Hepatocyte (in vitro differentiated cells): Measurements from ENCODE around the gene STK32C. TPM values are rescaled to one million over a fixed set of nuclear protein-coding genes. Genes with fewer than 3 reads are reported as not detected.

Experiments
- DNase-seq: peaks from one replicate; pipeline ENCODE4 v3.0.0-alpha.2; 2016; ENCODE audit warnings: low spot score
- H2AFZ ChIP-seq: fragments of 200-600 bp; sonication (generic); 2 replicates; pipeline ENCODE4 v1.6.0; 2016; ENCODE audit warnings: antibody characterized with exemption, mild to moderate bottlenecking
- H3K27ac ChIP-seq: fragments of 200-600 bp; sonication (generic); 2 replicates; pipeline ENCODE4 v1.5.1; 2016; ENCODE audit warnings: mild to moderate bottlenecking
- H3K27me3 ChIP-seq: fragments of 200-600 bp; sonication (generic); 2 replicates; pipeline ENCODE4 v1.6.1; 2016
- H3K36me3 ChIP-seq: fragments of 200-600 bp; sonication (generic); replicated peaks from 2 replicates; pipeline ENCODE4 v1.5.1; 2016; ENCODE audit warnings: low read depth; ENCODE audit not compliant: insufficient read depth
- H3K4me1 ChIP-seq: fragments of 200-600 bp; sonication (generic); 2 replicates; pipeline ENCODE4 v1.5.1; 2016; ENCODE audit warnings: mild to moderate bottlenecking, moderate library complexity; ENCODE audit not compliant: insufficient read depth
- H3K4me2 ChIP-seq: fragments of 200-600 bp; sonication (generic); 2 replicates; pipeline ENCODE4 v1.6.0; 2016
- H3K4me3 ChIP-seq: fragments of 200-600 bp; sonication (generic); 2 replicates; pipeline ENCODE4 v1.5.1; 2016; ENCODE audit warnings: mild to moderate bottlenecking
- H3K79me2 ChIP-seq: fragments of 200-600 bp; sonication (generic); 2 replicates; pipeline ENCODE4 v1.6.0; 2017; ENCODE audit warnings: mild to moderate bottlenecking
- H3K9me2 ChIP-seq: fragments of 200-600 bp; sonication (generic); replicated peaks from 2 replicates; pipeline ENCODE4 v1.6.0; 2017; ENCODE audit warnings: mild to moderate bottlenecking; ENCODE audit not compliant: insufficient read depth
- H3K9me3 ChIP-seq: fragments of 200-600 bp; sonication (generic); 2 replicates; pipeline ENCODE4 v1.5.1; 2016; ENCODE audit warnings: low read depth, mild to moderate bottlenecking
- H4K20me1 ChIP-seq: fragments of 200-600 bp; sonication (generic); 2 replicates; pipeline ENCODE4 v1.6.0; 2016; ENCODE audit warnings: mild to moderate bottlenecking; ENCODE audit not compliant: insufficient read depth, poor library complexity, severe bottlenecking
- EZH2 ChIP-seq: fragments of 200-600 bp; sonication (generic); IDR thresholded peaks from 2 replicates; pipeline ENCODE4 v1.6.1; 2016; ENCODE audit warnings: antibody characterized with exemption, mild to moderate bottlenecking, borderline replicate concordance
- EZH2phosphoT487 ChIP-seq: fragments of 200-600 bp; sonication (generic); IDR thresholded peaks from one replicate; pipeline ENCODE4 v1.6.1; 2018; ENCODE audit warnings: antibody characterized with exemption, mild to moderate bottlenecking, low read depth, moderate library complexity; ENCODE audit not compliant: unreplicated experiment, severe bottlenecking
- WGBS: methylation state at CpG from one replicate; pipeline ENCODE4 v1.1.6; 2016; ENCODE audit warnings: low lambda C conversion rate; ENCODE audit errors: missing lambda C conversion rate; 5-methylcytosine and 5-hydroxymethylcytosine counted together
- polyA plus RNA-seq: library from polyadenylated mRNA; unstranded; fragments of >200 nt; fragmentation: Nextera tagmentation; extraction: Ambion mirVana; gene quantifications from 2 replicates; pipeline ENCODE4 v1.2.1, GENCODE V29; 2016
- total RNA-seq: library from RNA; depleted of rRNA; stranded (reverse); fragments of >200 nt; gene quantifications from 2 replicates; pipeline ENCODE4 v1.2.3, GENCODE V29; 2014
- TF ChIP-seq, protein P1 (sequence below): fragments of 200-600 bp; sonication (generic); IDR thresholded peaks from 2 replicates; pipeline ENCODE4 v1.5.1; 2016; ENCODE audit warnings: antibody characterized with exemption, mild to moderate bottlenecking; ENCODE audit not compliant: poor library complexity

The STK32C gene
- total and polyA plus RNA-seq, 2 experiments from 2014 or later: 7.9 to 12.2 TPM

DNA sequence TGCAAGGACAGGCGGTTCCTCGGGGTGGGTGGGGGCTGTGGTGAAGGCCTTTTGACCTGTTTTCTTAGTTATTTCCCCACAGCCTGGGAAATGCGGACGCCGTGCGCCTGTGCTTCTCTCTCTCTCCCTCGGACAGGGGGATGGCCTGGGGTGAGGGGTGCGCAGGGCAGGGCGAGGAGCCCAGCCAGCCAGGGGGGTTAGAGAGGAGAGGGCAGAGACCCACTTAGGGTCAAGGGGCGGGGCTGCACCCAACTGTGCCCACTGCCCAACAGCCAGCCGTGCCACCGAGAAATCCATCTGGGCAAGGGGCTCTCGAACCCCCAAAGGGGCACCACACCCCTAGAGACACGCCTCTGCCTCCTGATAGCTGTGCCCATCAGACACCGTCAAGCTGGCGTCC lies 67.2 kb downstream of the STK32C start:
- Histone ChIP-seq H3K4me1 (no peaks in the 10 kb centered on the region), H3K36me3 (no peaks in the 10 kb centered on the region), H2AFZ (no peak overlapping the region), H3K27ac (no peak overlapping the region), H3K4me3 (no peak overlapping the region), H3K4me2 (no peak overlapping the region), H3K27me3 (no peaks in the 10 kb centered on the region), H3K79me2 (no peaks in the 10 kb centered on the region), H4K20me1 (no peaks in the 10 kb centered on the region), H3K9me2 (no peaks in the 10 kb centered on the region), H3K9me3 (no peaks in the 10 kb centered on the region)
- TF ChIP-seq, protein P1, sequence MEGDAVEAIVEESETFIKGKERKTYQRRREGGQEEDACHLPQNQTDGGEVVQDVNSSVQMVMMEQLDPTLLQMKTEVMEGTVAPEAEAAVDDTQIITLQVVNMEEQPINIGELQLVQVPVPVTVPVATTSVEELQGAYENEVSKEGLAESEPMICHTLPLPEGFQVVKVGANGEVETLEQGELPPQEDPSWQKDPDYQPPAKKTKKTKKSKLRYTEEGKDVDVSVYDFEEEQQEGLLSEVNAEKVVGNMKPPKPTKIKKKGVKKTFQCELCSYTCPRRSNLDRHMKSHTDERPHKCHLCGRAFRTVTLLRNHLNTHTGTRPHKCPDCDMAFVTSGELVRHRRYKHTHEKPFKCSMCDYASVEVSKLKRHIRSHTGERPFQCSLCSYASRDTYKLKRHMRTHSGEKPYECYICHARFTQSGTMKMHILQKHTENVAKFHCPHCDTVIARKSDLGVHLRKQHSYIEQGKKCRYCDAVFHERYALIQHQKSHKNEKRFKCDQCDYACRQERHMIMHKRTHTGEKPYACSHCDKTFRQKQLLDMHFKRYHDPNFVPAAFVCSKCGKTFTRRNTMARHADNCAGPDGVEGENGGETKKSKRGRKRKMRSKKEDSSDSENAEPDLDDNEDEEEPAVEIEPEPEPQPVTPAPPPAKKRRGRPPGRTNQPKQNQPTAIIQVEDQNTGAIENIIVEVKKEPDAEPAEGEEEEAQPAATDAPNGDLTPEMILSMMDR: no peak
- TF ChIP-seq EZH2phosphoT487: no peak
- no peak for TF ChIP-seq EZH2
- DNase-seq: no peak
- WGBS: 89% methylated on average over 16 of the region's 16 CpGs

DNA sequence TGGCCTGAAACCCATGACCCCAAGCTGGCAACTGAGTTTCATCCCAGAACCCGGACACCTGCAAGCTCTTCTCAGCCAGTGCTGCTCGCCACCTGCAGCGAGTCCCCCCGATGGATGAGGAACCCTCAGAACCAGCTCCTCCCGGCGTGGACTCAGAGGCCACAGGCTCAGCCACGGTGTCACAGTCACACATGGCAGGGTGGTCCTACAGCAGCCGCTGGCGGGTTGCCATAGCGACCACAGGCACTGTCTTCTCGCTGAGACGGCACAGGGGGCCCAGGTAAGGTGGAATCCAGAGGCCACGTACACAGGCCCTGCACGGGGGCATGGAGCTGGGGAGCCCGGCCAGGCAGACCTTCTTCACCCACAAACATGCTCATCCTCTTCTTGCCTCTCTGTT lies 67.6 kb downstream of the STK32C start:
- TF ChIP-seq, protein P1: no peak
- no peak for TF ChIP-seq EZH2phosphoT487
- Histone ChIP-seq H4K20me1 (no peaks in the 10 kb centered on the region), H3K9me3 (no peaks in the 10 kb centered on the region), H3K4me2 (no peak overlapping the region), H3K27me3 (no peaks in the 10 kb centered on the region), H3K36me3 (no peaks in the 10 kb centered on the region), H3K27ac (no peak overlapping the region), H3K4me3 (no peak overlapping the region), H3K4me1 (no peaks in the 10 kb centered on the region), H2AFZ (no peak overlapping the region), H3K9me2 (no peaks in the 10 kb centered on the region), H3K79me2 (no peaks in the 10 kb centered on the region)
- WGBS: 89% methylated on average over 15 of the region's 15 CpGs
- no peak for DNase-seq

DNA sequence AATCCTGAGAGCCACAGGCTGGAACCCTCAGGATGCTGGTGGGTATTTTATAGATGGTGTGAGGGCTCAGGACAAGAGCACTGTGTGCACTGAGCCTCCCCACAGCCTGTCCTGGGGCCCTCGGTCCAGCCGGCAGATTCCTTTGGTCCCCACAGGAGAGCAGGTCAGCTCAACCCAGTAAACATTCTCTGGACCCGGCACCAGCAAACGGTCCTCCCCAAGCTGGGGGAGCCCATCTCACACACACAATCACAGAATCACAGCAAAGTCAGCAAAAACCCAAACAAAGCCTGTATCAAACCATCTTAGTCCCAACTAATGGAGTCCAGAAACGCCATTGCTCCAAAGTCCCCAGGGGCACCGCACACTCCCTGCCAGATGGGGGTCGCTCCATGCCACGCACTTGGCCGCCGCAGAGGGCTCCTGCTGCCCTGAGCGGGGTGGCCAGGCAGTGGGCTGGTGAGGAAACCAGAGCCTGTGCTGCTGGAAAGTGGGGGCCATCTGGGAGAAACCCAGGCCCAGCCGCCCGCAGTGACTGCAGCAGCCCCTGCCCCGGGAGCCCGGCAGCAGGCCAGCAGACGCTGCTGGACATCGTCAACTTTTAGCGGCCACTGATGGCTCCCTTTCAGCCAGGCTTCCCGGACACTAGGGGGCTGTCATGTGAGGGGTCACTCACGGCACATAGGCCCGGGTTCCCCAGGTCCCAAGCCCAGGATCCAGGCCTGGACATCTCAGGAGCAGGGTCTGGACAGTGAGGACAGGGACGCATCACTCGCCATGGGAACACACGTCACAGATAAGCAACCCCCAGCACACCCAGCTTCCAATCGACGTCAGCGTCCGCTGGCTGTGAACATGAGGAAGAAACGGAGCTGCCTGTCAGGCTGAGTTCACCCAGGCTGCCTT lies 68.4 kb downstream of the STK32C start:
- H4K20me1 ChIP-seq: no peaks in the 10 kb centered on the region
- no peaks in the 10 kb centered on the region for H3K27me3 ChIP-seq
- no peaks in the 10 kb centered on the region for H3K36me3 ChIP-seq
- H3K4me1 ChIP-seq: no peaks in the 10 kb centered on the region
- H3K79me2 ChIP-seq: no peaks in the 10 kb centered on the region
- no peak overlapping the region for H3K27ac ChIP-seq
- no peak overlapping the region for H2AFZ ChIP-seq
- no peak overlapping the region for H3K4me2 ChIP-seq
- no peak overlapping the region for H3K4me3 ChIP-seq
- H3K9me2 ChIP-seq: no peaks in the 10 kb centered on the region
- 68% methylated on average over 29 of the region's 29 CpGs for WGBS
- TF ChIP-seq EZH2 (no peak), EZH2phosphoT487 (no peak)
- TF ChIP-seq, protein P1: no peak
- no peak for DNase-seq
- no peaks in the 10 kb centered on the region for H3K9me3 ChIP-seq
